LNCAP (cell line): ENCODE data around the gene APBB2.

Experiments
- TF ChIP-seq, protein P1 (sequence below): fragments of 450-650 bp; IDR thresholded peaks from 2 replicates; pipeline ENCODE4 v1.5.1; 2017; ENCODE audit warnings: mild to moderate bottlenecking

Gene APBB2

DNA sequence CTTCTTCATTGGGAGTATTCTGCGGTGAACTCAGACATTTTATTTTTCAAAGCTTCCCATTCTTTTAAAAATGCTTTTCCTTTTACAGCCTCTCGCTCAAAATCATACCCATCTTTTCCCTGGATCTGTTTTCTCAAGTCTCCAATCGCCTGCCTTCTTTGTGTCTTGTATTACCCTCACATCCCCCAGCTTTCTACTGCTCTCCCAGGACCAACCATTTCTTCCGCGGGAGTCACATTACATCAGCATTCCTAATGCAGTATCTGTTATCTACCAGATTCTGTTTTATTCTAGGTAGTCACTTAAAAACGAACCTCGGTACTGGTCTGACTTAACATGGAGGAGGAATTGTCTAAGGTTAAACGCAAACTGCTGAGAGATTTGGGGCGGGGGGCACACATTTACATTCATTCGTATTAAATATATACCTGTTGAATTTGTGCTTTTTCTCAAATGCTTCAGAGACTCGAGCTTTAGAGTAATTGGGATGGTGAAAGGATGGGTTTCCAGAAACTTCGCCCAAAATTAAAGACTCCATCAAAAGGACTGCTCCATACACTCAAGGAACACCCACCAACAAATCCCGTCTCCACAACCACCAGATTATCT is 41.9 kb upstream of the APBB2 start:
- TF ChIP-seq, protein P1, sequence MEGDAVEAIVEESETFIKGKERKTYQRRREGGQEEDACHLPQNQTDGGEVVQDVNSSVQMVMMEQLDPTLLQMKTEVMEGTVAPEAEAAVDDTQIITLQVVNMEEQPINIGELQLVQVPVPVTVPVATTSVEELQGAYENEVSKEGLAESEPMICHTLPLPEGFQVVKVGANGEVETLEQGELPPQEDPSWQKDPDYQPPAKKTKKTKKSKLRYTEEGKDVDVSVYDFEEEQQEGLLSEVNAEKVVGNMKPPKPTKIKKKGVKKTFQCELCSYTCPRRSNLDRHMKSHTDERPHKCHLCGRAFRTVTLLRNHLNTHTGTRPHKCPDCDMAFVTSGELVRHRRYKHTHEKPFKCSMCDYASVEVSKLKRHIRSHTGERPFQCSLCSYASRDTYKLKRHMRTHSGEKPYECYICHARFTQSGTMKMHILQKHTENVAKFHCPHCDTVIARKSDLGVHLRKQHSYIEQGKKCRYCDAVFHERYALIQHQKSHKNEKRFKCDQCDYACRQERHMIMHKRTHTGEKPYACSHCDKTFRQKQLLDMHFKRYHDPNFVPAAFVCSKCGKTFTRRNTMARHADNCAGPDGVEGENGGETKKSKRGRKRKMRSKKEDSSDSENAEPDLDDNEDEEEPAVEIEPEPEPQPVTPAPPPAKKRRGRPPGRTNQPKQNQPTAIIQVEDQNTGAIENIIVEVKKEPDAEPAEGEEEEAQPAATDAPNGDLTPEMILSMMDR: no peak

DNA sequence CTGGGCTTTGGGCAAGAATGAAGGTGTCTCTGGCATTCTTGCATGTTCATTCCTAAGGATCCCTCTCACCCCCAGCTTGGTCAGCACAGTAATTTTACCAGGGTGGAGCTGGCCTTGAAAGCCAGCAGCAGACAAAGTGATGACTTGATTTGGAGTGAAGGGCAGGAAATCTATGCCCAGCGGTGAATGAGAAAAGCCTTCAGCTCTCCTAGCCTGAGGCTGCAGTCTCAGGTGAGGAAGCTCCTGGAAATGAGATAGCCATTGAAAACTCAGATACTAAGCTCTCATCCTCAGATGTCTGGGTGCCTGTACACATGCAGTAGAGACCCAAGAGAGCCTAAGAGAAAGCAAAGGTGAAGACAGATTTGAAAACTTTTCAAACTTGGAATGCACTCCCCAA is 31.6 kb upstream of the APBB2 start:
- TF ChIP-seq, protein P1: no peak

DNA sequence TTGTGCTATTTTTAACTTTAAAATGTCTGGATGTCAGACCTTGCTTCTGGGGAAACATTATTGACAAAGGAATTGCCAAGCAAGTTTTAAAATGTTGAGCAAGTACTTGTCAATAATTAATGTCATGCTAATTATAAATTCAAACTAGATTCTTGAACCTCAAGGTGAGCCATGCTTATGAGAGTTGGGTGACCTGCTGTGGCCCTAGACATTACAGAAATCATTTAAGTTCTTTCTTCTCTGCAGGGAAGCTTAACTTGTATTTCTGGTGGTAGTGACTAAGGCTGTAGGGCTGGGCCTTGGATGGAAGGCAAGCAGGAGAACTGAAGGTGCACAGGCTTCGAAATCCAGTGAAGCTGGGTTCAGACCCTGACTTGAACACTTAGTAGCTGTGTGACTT is 27.6 kb upstream of the APBB2 start:
- TF ChIP-seq, protein P1: no peak

DNA sequence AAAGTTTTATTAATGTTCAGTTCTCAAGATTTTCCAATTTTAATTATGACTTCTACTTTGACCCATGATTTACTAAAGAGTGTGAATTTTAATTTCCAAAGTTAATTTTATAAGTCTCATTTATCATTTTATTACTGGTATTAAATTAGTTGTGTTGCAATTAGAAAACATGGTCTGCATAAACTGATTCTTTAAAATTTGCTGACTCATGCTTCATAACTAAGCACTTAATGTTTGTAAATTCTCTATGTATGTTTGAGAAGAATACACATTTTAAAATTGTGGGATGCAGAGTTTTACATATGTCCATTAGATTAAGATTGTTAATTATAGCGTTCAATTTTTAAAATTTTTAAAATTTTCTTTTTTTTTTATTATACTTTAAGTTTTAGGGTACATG is 22.2 kb upstream of the APBB2 start:
- TF ChIP-seq, protein P1: no peak

DNA sequence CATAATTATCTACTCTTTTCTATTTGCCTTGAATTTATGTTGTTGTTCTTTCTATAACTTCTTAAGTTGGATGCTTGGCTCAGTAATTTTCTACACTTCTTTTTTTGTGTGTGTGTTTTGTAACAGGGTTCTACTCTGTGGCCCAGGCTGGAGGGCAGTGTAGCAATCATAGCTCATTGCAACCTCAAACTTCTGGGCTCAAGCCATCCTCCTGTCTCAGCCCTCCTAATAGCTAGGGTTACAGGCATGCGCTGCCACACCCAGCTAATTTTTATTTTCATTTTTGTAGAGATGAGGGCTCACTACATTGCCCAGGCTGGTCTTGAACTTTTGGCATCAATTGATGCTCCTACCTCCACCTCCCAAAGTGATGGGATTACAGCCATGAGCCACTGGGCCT is 21.7 kb upstream of the APBB2 start:
- TF ChIP-seq, protein P1: no peak

DNA sequence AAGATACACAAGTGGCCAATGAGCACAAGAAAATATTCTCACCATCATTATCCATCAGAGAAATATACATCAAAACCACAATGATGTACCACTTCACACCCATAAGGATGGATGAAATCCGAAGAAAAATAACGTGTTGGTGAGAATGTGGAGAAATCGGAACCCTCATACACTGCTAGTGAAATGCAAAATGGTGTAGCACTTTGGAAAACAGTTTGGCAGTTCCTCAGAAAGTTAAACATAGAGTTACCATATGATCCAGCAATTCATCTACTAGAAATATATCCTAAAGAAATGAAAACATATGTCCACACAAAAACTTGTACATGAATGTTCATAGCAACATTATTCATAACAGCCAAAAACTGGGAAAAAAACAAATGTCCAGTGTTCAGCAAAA is 18.5 kb upstream of the APBB2 start:
- TF ChIP-seq, protein P1: no peak

DNA sequence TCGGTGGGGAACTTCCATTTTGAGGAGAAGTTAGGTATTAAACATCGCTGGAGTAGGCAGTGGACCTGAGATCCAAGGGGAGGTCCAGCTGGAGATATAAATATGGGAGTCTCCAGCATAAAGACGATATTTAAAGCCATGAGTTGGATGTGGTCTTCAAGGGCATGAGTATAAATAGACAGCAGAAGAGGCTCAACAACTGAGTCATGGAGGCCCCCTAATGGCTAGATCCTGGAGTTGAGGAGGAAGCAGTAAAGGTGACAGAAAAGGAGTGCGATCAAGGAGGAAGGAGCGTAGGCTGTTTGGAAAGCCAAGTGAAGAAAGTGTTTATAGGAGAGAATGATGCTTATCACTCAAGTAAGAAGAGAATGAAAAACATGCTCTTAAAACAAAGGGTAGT is 18.1 kb upstream of the APBB2 start:
- TF ChIP-seq, protein P1: no peak

DNA sequence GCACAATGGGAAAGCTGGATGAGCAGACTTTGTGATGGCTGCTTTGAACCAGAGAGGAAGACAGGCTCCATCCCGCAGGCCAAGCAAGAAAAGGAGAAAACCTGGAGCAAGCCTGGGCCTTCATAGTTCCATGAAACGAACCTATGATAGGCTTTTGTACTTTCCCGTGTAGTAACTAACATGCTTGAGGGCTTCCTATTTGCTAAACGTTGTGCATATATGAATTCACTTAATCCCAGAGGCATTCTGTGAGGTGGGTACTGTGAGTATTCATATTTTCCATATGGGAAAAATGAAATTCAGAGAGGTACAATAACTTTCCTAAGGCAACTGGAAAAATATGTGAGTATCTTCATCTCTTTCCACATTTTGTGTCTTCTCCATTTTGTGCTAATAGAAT is 13.6 kb upstream of the APBB2 start:
- TF ChIP-seq, protein P1: no peak
